Right lobe of liver (tissue), 6 donors: ENCODE results near the gene SH3RF3. TPM values are rescaled to one million over a fixed set of nuclear protein-coding genes. Genes with fewer than 3 reads are reported as not detected.

Source experiments
- ATAC-seq, 4 donors: fragments of 200-7000 bp; cut with Tn5 transposase; one replicate each; pipeline ENCODE4 v1.9.1; 2020; ENCODE audit warnings: mild to moderate bottlenecking in 4 of 4, moderate library complexity in 4 of 4
- DNase-seq, 3 donors: peaks; one replicate each; pipeline ENCODE4 v3.0.0-alpha.2; 2020
- H3K27ac ChIP-seq, 3 donors: fragments of 200-600 bp; one replicate each; pipeline ENCODE4 v1.8.0; 2022
- H3K27me3 ChIP-seq, 2 donors: fragments of 200-600 bp; one replicate each; pipeline ENCODE4 v1.8.0; 2022
- H3K36me3 ChIP-seq, 4 donors: fragments of 200-600 bp; sonication (generic) in 1 of 4; one replicate each; pipeline versions ENCODE4 v1.5.1 to v1.8.0; 2017 to 2022; ENCODE audit warnings: control low read depth in 1 of 4
- H3K4me1 ChIP-seq, 4 donors: fragments of 200-600 bp; sonication (generic) in 1 of 4; one replicate each; pipeline versions ENCODE4 v1.5.1 to v1.8.0; 2017 to 2022; ENCODE audit warnings: control low read depth in 1 of 4
- H3K4me3 ChIP-seq, 3 donors: fragments of 200-600 bp; one replicate each; pipeline ENCODE4 v1.8.0; 2022
- H3K9me3 ChIP-seq, 4 donors: fragments of 200-600 bp; sonication (generic) in 1 of 4; one replicate each; pipeline versions ENCODE4 v1.5.1 to v1.8.0; 2017 to 2022; ENCODE audit warnings: control low read depth in 1 of 4
- CTCF ChIP-seq, 4 donors: fragments of 200-600 bp in 3 of 4; fragments of 450-650 bp in 1 of 4; IDR thresholded peaks; one replicate each; pipeline versions ENCODE4 v1.5.1 to v1.8.0; 2016 to 2022; ENCODE audit warnings: antibody characterized with exemption in 4 of 4, mild to moderate bottlenecking in 2 of 4
- POLR2A ChIP-seq: fragments of 450-650 bp; IDR thresholded peaks from one replicate; pipeline ENCODE4 v1.6.1; 2017; ENCODE audit warnings: antibody characterized with exemption, mild to moderate bottlenecking
- WGBS: methylation state at CpG from one replicate; pipeline ENCODE4 v1.1.6; 2018; ENCODE audit warnings: low coverage, low lambda C conversion rate; ENCODE audit not compliant: insufficient coverage; ENCODE audit errors: missing lambda C conversion rate; 5-methylcytosine and 5-hydroxymethylcytosine counted together
- intact Hi-C, 2 donors: fragments of 100-400 bp; cut with DNase I; formaldehyde crosslinking; loops; one replicate each; pipeline versions ENCODE4 v1.11.2 to v1.14.1; 2022
- total RNA-seq, 6 experiments: library from RNA; depleted of rRNA in 2 of 6; stranded (reverse); fragments of >200 nt in 2 of 6; fragmentation: NEBNext Ultra II Directional in 3 of 6; extraction: Animal tissue kit (Norgen Biotek cat#: 25700) in 3 of 6; gene quantifications; one replicate each; pipeline versions ENCODE4 v1.1.0 to v1.2.4, GENCODE V29; 2016 to 2023
- donor health status: DM: no; HTN: yes; CAD: no.
- donor health status: DM: no; HTN: no; CAD: no.
- donor health status: DM: no; HTN: no; CAD: no.
- donor health status: DM: no; HTN: yes; CAD: no.
- donor health status: DM: no; HTN: yes; CAD: no.

The SH3RF3 gene
- total RNA-seq, 6 experiments from 2014 or later = 0.68 to 1.6 (median 1.2) TPM

GRCh38 chr2:109226128-109226527 lies 97.1 kb downstream of the SH3RF3 start:
- Histone ChIP-seq H3K9me3 (no peaks in the 10 kb centered on the region), H3K27me3 (no peaks in the 10 kb centered on the region), H3K36me3 (no peaks in the 10 kb centered on the region), H3K4me3 (no peak overlapping the region), H3K27ac (peak overlapping the region in 2 of 3 donors; percentile 27 to 28), H3K4me1 (peaks cover 0 to 12% (median 0%) of the 10 kb centered on the region in 4 donors)
- DNase-seq (peak in 1 of 3 donors; percentile 50), ATAC-seq (peak; percentile 73 to 91 (median 87))
- intact Hi-C loops = no loop called here
- no peak for TF ChIP-seq CTCF (IDR thresholded peaks at IDR 0.05)
- TF ChIP-seq POLR2A = no peak
- WGBS = 0% methylated on average over 2 of the region's 2 CpGs

- Histone ChIP-seq H3K27me3 (no peaks in the 10 kb centered on the region), H3K4me1 (peaks cover 0 to 12% (median 0%) of the 10 kb centered on the region in 4 donors), H3K36me3 (no peaks in the 10 kb centered on the region), H3K27ac (peak overlapping the region in 1 of 3 donors; percentile 27), H3K9me3 (no peaks in the 10 kb centered on the region), H3K4me3 (no peak overlapping the region)
- DNase-seq (no peak), ATAC-seq (no peak)
- 81% methylated on average over 5 of the region's 6 CpGs for WGBS
- intact Hi-C loops = no loop called here
- TF ChIP-seq CTCF (IDR thresholded peaks at IDR 0.05) (no peak), POLR2A (no peak)
These were observed 97.6 kb downstream of the SH3RF3 start for GRCh38 chr2:109226622-109227021.

- peaks cover 0 to 12% (median 0%) of the 10 kb centered on the region in 4 donors for H3K4me1 ChIP-seq
- no peak for TF ChIP-seq POLR2A
- no peak for TF ChIP-seq CTCF (IDR thresholded peaks at IDR 0.05)
- DNase-seq (no peak), ATAC-seq (no peak)
- H3K9me3 ChIP-seq = no peaks in the 10 kb centered on the region
- intact Hi-C loops = no loop called here
- no peak overlapping the region for H3K27ac ChIP-seq
- H3K36me3 ChIP-seq = no peaks in the 10 kb centered on the region
- 91% methylated on average over 4 of the region's 4 CpGs for WGBS
- no peaks in the 10 kb centered on the region for H3K27me3 ChIP-seq
- H3K4me3 ChIP-seq = no peak overlapping the region
These were observed 100.2 kb downstream of the SH3RF3 start for GRCh38 chr2:109229094-109229675.

- no peak for DNase-seq
- TF ChIP-seq CTCF (IDR thresholded peaks at IDR 0.05) (no peak), POLR2A (no peak)
- Histone ChIP-seq H3K9me3 (no peaks in the 10 kb centered on the region), H3K27ac (peak overlapping the region in 1 of 3 donors; percentile 16), H3K4me1 (peaks cover 0 to 7% (median 0%) of the 10 kb centered on the region in 4 donors), H3K27me3 (no peaks in the 10 kb centered on the region), H3K4me3 (no peak overlapping the region), H3K36me3 (no peaks in the 10 kb centered on the region)
- peak; percentile 21 to 49 (median 32) for ATAC-seq
- intact Hi-C loops = no loop called here
- WGBS = 17% methylated on average over 7 of the region's 7 CpGs
These were observed 102.0 kb downstream of the SH3RF3 start for GRCh38 chr2:109230941-109231420.
